ENCODE data around the gene HHIP.
"Not testable (repeated sequence)": the region's sequence is repeated elsewhere in the genome, so short reads cannot be mapped to it uniquely, and the experiment has no call there.

Gene HHIP

DNA sequence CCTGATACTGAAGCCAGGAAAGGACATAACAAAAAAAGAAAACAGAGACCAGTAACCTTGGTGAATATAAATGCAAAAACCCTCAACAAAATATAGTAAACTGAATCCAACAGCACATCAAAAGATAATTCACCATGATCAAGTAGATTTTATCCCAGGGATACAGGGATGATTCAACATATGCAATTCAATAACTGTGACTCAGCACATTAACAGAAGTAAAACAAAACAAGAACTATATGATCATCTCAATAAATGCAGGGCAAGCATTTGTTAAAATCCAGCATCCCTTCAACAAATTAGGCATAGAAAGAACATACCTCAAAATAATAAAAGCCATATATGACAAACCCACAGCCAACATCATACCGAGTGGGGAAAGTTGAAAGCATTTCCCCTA lies 112.0 kb downstream of the HHIP start:
- peak; percentile 3 for DNase-seq

DNA sequence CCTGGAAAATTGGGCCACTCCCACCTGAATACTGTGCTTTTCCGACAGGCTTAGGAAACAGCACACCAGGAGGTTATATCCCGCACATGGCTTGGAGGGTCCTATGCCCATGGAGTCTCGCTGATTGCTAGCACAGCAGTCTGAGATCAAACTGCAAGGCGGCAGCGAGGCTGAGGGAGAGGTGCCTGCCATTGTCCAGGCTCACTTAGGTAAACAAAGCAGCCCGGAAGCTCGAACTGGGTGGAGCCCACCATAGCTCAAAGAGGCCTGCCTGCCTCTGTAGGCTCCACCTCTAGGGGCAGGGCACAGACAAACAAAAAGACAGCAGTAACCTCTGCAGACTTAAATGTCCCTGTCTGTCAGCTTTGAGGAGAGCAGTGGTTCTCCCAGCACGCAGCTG lies 122.9 kb downstream of the HHIP start:
- DNase-seq, result not testable (repeated sequence)

- DNase-seq, result no peak
Measured at GRCh38 chr4:144778364-144778763, 132.4 kb downstream of the HHIP start.

GRCh38 chr4:144782345-144782744 lies 136.4 kb downstream of the HHIP start:
- no peak for DNase-seq

- DNase-seq, result no peak
Measured at GRCh38 chr4:144785961-144786360, 140.0 kb downstream of the HHIP start.

DNA sequence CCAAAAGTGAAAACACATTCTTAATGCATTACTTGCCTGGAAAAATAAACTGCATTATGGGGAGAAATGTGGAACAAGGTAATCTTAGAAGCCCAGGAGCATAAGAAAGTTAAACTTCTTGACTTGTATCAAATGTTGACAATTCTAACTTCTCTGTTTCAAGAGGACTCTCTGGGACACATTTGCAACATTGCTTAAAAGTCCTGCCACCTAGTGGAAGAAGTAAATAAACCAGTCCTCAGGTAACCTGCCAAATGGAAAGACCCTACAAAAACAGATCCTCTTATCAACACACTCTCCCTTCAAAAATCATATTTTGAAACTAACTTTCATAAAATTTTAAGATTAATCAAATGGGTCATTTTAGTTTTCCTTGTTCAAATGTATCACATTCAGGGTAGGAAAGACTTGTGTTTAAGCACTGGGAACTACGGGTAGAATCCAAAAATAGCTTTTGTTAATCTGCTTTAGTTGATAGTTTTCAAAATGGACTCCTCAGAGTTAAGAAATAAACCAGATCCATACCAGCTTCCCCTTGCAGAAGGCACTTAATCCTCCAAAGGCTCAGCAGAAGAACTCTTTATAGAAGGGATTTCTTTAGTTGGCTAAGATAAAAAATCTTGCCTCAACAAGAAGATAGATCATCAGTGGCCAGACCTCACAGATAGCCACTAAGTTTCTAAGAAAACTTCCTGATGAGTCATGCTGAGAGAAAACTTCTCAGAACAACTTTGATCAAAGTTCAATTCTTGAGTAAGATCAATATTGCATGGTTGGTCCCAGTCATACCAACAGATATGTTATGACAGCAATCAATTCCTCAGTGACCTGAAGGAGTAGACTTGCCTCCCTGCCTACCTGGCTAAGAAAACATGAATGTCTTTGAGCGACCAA lies 141.7 kb downstream of the HHIP start:
- DNase-seq, result peak; percentile 31

DNA sequence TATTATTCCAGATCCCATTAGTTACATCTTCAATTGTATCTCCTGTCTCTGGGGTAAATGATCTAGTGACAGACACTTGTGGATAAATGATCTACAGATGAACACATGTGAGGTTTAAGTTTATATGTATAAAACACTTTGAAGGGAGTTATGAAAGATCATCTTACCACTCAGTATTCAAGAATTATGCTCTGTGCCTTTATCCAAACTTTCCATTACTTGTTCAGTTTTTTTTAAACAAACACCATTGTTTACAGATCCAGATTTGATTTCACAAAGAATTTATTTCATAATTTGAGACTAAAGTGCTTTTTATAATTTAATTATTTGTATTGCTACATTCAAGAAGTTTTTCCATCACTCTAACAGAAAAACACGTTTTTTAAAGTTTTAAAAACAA lies 142.5 kb downstream of the HHIP start:
- no peak for DNase-seq

- DNase-seq, result not testable (repeated sequence)
Measured at GRCh38 chr4:144791933-144792332, 146.0 kb downstream of the HHIP start.
